Muscle layer of colon (tissue), 2 donors: ENCODE results near the gene RAC3.

Experiments
- H3K27ac ChIP-seq: one replicate; pipeline ENCODE4 v1.7.0; 2013; ENCODE audit warnings: low read depth, mild to moderate bottlenecking, low read length, moderate library complexity
- H3K27me3 ChIP-seq, 2 donors: one replicate each; pipeline ENCODE4 v1.7.0; 2013; ENCODE audit warnings: low read length in 2 of 2, mild to moderate bottlenecking in 2 of 2; ENCODE audit not compliant: insufficient read depth in 2 of 2, control insufficient read depth in 1 of 2
- H3K36me3 ChIP-seq: one replicate; pipeline ENCODE4 v1.7.0; 2013; ENCODE audit warnings: mild to moderate bottlenecking, low read length; ENCODE audit not compliant: insufficient read depth
- H3K4me1 ChIP-seq: one replicate; pipeline ENCODE4 v1.7.0; 2013; ENCODE audit warnings: mild to moderate bottlenecking, low read length; ENCODE audit not compliant: insufficient read depth
- H3K4me3 ChIP-seq, 2 donors: one replicate each; pipeline ENCODE4 v1.7.0; 2013; ENCODE audit warnings: low read length in 2 of 2, low read depth in 1 of 2, mild to moderate bottlenecking in 1 of 2, moderate library complexity in 1 of 2
- H3K9ac ChIP-seq: one replicate; pipeline ENCODE4 v1.7.0; 2013; ENCODE audit warnings: low read length
- H3K9me3 ChIP-seq: one replicate; pipeline ENCODE4 v1.7.0; 2013; ENCODE audit warnings: mild to moderate bottlenecking, low read length
- donor health status: abdominal sarcoma.
- donor health status: Adenocarcinoma of cecum.

RAC3 gene

DNA sequence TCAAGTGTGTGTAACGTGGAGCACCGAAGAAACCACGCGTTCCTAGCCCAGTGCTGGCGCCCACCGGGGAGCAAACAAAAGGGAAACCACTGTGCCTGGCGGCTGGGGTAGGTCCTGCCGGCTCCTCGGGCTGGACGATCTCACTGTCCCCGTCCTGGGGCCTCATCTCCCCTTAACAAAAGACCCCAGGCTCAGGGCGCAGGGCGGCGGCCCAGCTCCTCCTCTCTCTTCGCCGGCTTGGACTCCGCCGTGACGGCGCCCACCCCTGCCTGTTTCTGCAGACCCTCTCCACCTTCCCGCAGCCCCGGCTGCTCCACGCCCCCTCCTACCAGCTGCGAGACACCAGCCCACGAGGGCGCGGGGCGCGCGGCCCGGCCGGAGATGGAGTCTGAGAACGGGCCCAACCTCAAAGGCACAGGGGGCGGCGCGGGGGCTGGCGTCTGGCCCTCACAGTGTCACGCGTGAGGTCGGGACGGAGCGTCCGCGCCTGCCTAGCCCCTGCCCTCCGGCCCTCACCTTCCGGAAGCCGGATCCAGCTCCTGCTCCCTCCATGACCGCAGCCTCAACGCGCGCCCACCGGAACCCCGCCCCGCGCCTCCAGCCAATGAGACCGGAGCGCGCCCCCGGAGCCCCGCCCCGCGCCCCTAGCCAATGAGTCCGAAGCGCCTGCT, 9.0 kb upstream of the RAC3 start, which contains the start of gene CENPX:
CENPX (minus strand) TSS at position 569 of the 671 bp plus-strand sequence; CDS start at position 552, 17 bp downstream.
- Histone ChIP-seq H3K27ac (peak within 1 kb of the TSS; percentile 49), H3K4me1 (peaks cover 24% of the 10 kb centered on the region), H3K9ac (peak within 1 kb of the TSS; percentile 24), H3K27me3 (no peaks in the 10 kb centered on the region), H3K36me3 (no peaks in the 10 kb centered on the region), H3K9me3 (no peaks in the 10 kb centered on the region), H3K4me3 (peak within 1 kb of the TSS; percentile 75 to 86)

GRCh38 chr17:82022981-82023446, 8.5 kb upstream of the RAC3 start, which contains the start of gene LRRC45:
LRRC45 (plus strand) TSS chr17:82023305; CDS start chr17:82023644, 339 bp downstream.
- H3K4me3 ChIP-seq = peak within 1 kb of the TSS; percentile 75 to 86
- peak within 1 kb of the TSS; percentile 49 for H3K27ac ChIP-seq

DNA sequence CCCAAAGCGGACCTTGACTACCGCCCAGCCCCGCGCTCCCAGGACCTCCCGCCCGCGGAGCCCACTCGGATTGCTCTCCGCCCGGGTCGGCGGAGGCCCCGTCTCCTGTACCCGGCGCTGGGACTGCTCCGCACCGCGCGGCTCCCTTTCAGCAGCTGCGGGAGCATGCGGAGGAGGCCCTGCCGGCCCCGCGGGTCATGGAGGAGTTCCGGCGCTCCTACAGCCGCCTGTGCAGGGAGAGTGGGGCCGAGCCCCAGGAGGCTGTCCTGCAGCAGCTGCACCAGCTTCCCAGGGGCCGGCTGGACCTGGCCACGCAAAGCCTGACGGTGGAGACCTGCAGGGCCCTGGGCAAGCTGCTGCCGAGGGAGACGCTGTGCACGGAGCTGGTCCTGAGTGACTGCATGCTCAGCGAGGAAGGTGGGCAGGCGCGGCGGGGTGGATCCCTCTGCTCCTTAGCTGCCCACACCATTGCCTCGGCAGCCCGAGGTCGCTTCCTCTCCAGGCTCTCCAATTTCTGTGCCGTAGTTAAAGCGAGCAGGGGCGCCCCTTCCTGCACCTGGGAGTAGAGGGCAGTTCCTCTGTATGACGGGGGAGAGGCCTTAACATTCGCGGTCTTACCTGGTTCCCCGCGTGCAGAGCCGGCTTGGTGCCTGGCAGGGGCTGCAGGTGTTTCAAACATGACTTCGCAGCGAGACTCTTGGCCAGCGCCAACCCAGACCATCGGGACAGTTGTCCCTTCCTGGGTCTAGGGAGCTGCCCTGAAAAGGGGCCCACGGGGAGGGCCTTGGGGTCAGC, 7.8 kb upstream of the RAC3 start:
- Histone ChIP-seq H3K36me3 (no peaks in the 10 kb centered on the region), H3K9me3 (no peaks in the 10 kb centered on the region), H3K27me3 (no peaks in the 10 kb centered on the region), H3K9ac (no peak overlapping the region), H3K27ac (no peak overlapping the region), H3K4me3 (peak overlapping the region; percentile 63 to 66), H3K4me1 (peaks cover 24% of the 10 kb centered on the region)

More at GRCh38 chr17:82022981-82023446, 8.5 kb upstream of the RAC3 start, which contains the start of gene LRRC45:
- no peaks in the 10 kb centered on the region for H3K36me3 ChIP-seq
- H3K9ac ChIP-seq = peak within 1 kb of the TSS; percentile 24
- H3K27me3 ChIP-seq = no peaks in the 10 kb centered on the region
- peaks cover 24% of the 10 kb centered on the region for H3K4me1 ChIP-seq
- no peaks in the 10 kb centered on the region for H3K9me3 ChIP-seq

GRCh38 chr17:82024859-82025258, 6.6 kb upstream of the RAC3 start:
- no peaks in the 10 kb centered on the region for H3K9me3 ChIP-seq
- no peak overlapping the region for H3K4me3 ChIP-seq
- no peaks in the 10 kb centered on the region for H3K36me3 ChIP-seq
- no peak overlapping the region for H3K27ac ChIP-seq
- H3K9ac ChIP-seq = no peak overlapping the region
- H3K4me1 ChIP-seq = peaks cover 25% of the 10 kb centered on the region
- H3K27me3 ChIP-seq = no peaks in the 10 kb centered on the region

DNA sequence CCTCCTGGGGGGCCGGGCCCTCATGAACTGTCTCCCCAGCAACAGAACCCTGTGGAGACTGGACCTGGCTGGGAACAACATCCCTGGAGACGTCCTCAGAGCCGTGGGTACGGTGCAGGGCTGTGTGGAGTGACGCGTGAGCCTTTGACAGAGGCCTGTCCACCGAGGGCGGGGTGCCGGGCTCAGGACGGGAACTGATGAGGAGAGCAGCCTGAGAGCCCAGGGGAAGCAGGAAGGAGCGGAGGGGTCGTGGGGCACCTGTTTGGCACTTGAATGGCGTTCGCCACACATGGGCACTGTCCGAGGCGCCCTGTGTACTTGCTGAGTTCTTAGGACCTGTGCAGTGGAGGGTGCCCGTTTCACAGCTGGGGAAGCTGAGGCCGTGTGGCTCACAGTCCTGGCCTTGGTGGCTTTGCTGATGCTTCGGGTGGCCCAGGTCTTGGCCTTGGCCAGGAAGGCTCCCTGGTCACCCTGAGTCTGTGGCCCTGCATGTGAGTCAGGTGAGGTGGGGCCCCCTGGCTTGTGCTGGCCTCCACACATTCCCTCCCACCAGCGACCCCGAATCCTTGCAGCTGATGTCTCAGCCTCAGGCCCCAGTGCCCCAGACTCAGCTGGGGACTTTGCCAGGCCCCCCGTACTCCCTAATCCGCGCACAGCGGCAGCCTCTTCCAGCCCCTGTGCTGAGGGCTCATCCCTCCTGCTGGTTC, 5.9 kb upstream of the RAC3 start:
- Histone ChIP-seq H3K27ac (no peak overlapping the region), H3K9me3 (no peaks in the 10 kb centered on the region), H3K27me3 (no peaks in the 10 kb centered on the region), H3K9ac (no peak overlapping the region), H3K36me3 (no peaks in the 10 kb centered on the region), H3K4me3 (no peak overlapping the region), H3K4me1 (peaks cover 30% of the 10 kb centered on the region)

- no peak overlapping the region for H3K4me3 ChIP-seq
- H3K36me3 ChIP-seq = no peaks in the 10 kb centered on the region
These were observed 3.2 kb upstream of the RAC3 start for GRCh38 chr17:82028246-82028645.

GRCh38 chr17:82028966-82029365, 2.5 kb upstream of the RAC3 start:
- no peak overlapping the region for H3K4me3 ChIP-seq
- H3K4me1 ChIP-seq = peaks cover 10% of the 10 kb centered on the region
- H3K27me3 ChIP-seq = peaks cover 13 to 25% of the 10 kb centered on the region in 2 donors
- H3K9ac ChIP-seq = no peak overlapping the region
- no peaks in the 10 kb centered on the region for H3K36me3 ChIP-seq
- H3K9me3 ChIP-seq = no peaks in the 10 kb centered on the region
- no peak overlapping the region for H3K27ac ChIP-seq

More at GRCh38 chr17:82028246-82028645, 3.2 kb upstream of the RAC3 start:
- peaks cover 14% of the 10 kb centered on the region for H3K4me1 ChIP-seq
- no peak overlapping the region for H3K9ac ChIP-seq
- no peak overlapping the region for H3K27ac ChIP-seq
- peaks cover 13 to 20% of the 10 kb centered on the region in 2 donors for H3K27me3 ChIP-seq
- H3K9me3 ChIP-seq = no peaks in the 10 kb centered on the region

GRCh38 chr17:82029391-82029790, 2.1 kb upstream of the RAC3 start:
- peaks cover 5% of the 10 kb centered on the region for H3K4me1 ChIP-seq
- no peaks in the 10 kb centered on the region for H3K9me3 ChIP-seq
- H3K27ac ChIP-seq = no peak overlapping the region
- H3K36me3 ChIP-seq = no peaks in the 10 kb centered on the region
- H3K9ac ChIP-seq = no peak overlapping the region
- peaks cover 13 to 25% of the 10 kb centered on the region in 2 donors for H3K27me3 ChIP-seq
- no peak overlapping the region for H3K4me3 ChIP-seq

GRCh38 chr17:82029990-82030469, 1.4 kb upstream of the RAC3 start:
- H3K4me3 ChIP-seq = no peak overlapping the region
- H3K4me1 ChIP-seq = peaks cover 5% of the 10 kb centered on the region
- H3K9me3 ChIP-seq = no peaks in the 10 kb centered on the region
- H3K27me3 ChIP-seq = peaks cover 13 to 25% of the 10 kb centered on the region in 2 donors
- H3K27ac ChIP-seq = no peak overlapping the region
- no peak overlapping the region for H3K9ac ChIP-seq
- no peaks in the 10 kb centered on the region for H3K36me3 ChIP-seq

- Histone ChIP-seq H3K9ac (no peak overlapping the region), H3K27ac (no peak overlapping the region), H3K27me3 (peaks cover 13 to 25% of the 10 kb centered on the region in 2 donors), H3K4me1 (peaks cover 6% of the 10 kb centered on the region), H3K36me3 (no peaks in the 10 kb centered on the region), H3K9me3 (no peaks in the 10 kb centered on the region), H3K4me3 (peak overlapping the region; percentile 27 to 32)
These were observed 792 bp upstream of the RAC3 start for GRCh38 chr17:82030470-82031302.
